Naive thymus-derived CD4-positive, alpha-beta T cell (primary cell): ENCODE results near the gene BBS12. TPM values are rescaled to one million over a fixed set of nuclear protein-coding genes. Genes with fewer than 3 reads are reported as not detected.

ENCODE experiments used
- ATAC-seq: fragments of 150-1000 bp; cut with Tn5 transposase; 2 replicates; pipeline ENCODE4 v1.10.0; 2021; ENCODE audit warnings: mild to moderate bottlenecking, moderate library complexity
- CTCF ChIA-PET: fragments of 350-600 bp; sonication (Branson Sonifier 250); formaldehyde crosslinking; loops from one replicate; lab custom pipeline; 2021; ENCODE audit warnings: antibody characterized with exemption; lab: Charles Lee
- POLR2A ChIA-PET: fragments of 350-600 bp; sonication (Branson Sonifier 250); formaldehyde crosslinking; loops from one replicate; lab custom pipeline; 2021; ENCODE audit warnings: antibody characterized with exemption, inconsistent platforms; lab: Charles Lee
- DNase-seq, 9 donors: peaks; one replicate each; pipeline versions ENCODE4 v3.0.0 to v3.0.0-alpha.2; 2020 to 2022; ENCODE audit warnings: mixed read lengths in 1 of 9
- H3K27ac ChIP-seq: one replicate; pipeline ENCODE4 v1.7.0; 2013; ENCODE audit warnings: mild to moderate bottlenecking, low read depth, low read length, moderate library complexity
- H3K27me3 ChIP-seq, 2 donors: one replicate each; pipeline ENCODE4 v1.7.0; 2013; ENCODE audit warnings: low read length in 2 of 2, mild to moderate bottlenecking in 2 of 2, moderate library complexity in 2 of 2; ENCODE audit not compliant: control insufficient read depth in 2 of 2, insufficient read depth in 2 of 2
- H3K36me3 ChIP-seq, 3 experiments: 1 replicate in 2 of 3; 2 replicates in 1 of 3; pipeline ENCODE4 v1.7.0; 2013; ENCODE audit warnings: low read length in 3 of 3, mild to moderate bottlenecking in 3 of 3, moderate library complexity in 1 of 3; ENCODE audit not compliant: insufficient read depth in 3 of 3, control insufficient read depth in 2 of 3
- H3K4me1 ChIP-seq, 2 donors: one replicate each; pipeline ENCODE4 v1.7.0; 2013; ENCODE audit warnings: low read length in 2 of 2, mild to moderate bottlenecking in 2 of 2, moderate library complexity in 1 of 2; ENCODE audit not compliant: control insufficient read depth in 2 of 2, insufficient read depth in 2 of 2
- H3K4me3 ChIP-seq: 2 replicates; pipeline ENCODE4 v1.7.0; 2013; ENCODE audit warnings: mild to moderate bottlenecking, low read length
- H3K9me3 ChIP-seq, 3 experiments: 1 replicate in 2 of 3; 2 replicates in 1 of 3; pipeline ENCODE4 v1.7.0; 2013; ENCODE audit warnings: low read length in 3 of 3; ENCODE audit not compliant: control insufficient read depth in 2 of 3
- H3K27ac Mint-ChIP-seq, 9 donors: one replicate each; pipeline ENCODE4 v1.8.0; 2020 to 2022; ENCODE audit warnings: mixed read lengths in 9 of 9, mild to moderate bottlenecking in 8 of 9, moderate library complexity in 5 of 9, inconsistent platforms in 2 of 9
- H3K27me3 Mint-ChIP-seq, 5 donors: one replicate each; pipeline ENCODE4 v1.8.0; 2021 to 2022; ENCODE audit warnings: mixed read lengths in 5 of 5, mild to moderate bottlenecking in 1 of 5
- H3K36me3 Mint-ChIP-seq, 5 donors: one replicate each; pipeline ENCODE4 v1.8.0; 2020 to 2022; ENCODE audit warnings: mixed read lengths in 5 of 5, mild to moderate bottlenecking in 3 of 5, inconsistent platforms in 1 of 5
- H3K4me1 Mint-ChIP-seq, 7 donors: one replicate each; pipeline ENCODE4 v1.8.0; 2020 to 2022; ENCODE audit warnings: mixed read lengths in 7 of 7, mild to moderate bottlenecking in 3 of 7, inconsistent platforms in 1 of 7
- H3K4me3 Mint-ChIP-seq, 10 donors: one replicate each; pipeline ENCODE4 v1.8.0; 2020 to 2022; ENCODE audit warnings: mild to moderate bottlenecking in 10 of 10, mixed read lengths in 10 of 10, moderate library complexity in 6 of 10, inconsistent platforms in 2 of 10
- H3K9me3 Mint-ChIP-seq, 11 donors: one replicate each; pipeline ENCODE4 v1.8.0; 2020 to 2022; ENCODE audit warnings: mixed read lengths in 11 of 11, mild to moderate bottlenecking in 4 of 11, inconsistent platforms in 1 of 11, moderate library complexity in 1 of 11
- intact Hi-C, 2 donors: fragments of 100-400 bp; cut with micrococcal nuclease; formaldehyde crosslinking; loops; one replicate each; pipeline ENCODE4 v1.15.1; 2023
- polyA plus RNA-seq, 2 donors: library from polyadenylated mRNA; unstranded; fragments of 300-500 nt; fragmentation: Illumina TruSeq; gene quantifications; one replicate each; pipeline ENCODE4 v1.2.3, GENCODE V29; 2021
- total RNA-seq, 6 experiments: library from RNA in 5 of 6; stranded (reverse) in 5 of 6; gene quantifications; 1 replicate in 5 of 6; 2 replicates in 1 of 6; pipeline ENCODE4 v1.2.3 and lab custom pipeline; 2021 to 2026

Gene BBS12
- total and polyA plus RNA-seq, 7 experiments from 2014 or later, result 0.71 to 4.3 (median 1.9) TPM

- H3K27ac ChIP-seq, result no peak overlapping the region
- H3K4me1 ChIP-seq, result no peaks in the 10 kb centered on the region
- no peaks in the 10 kb centered on the region for H3K9me3 Mint-ChIP-seq
- H3K27me3 Mint-ChIP-seq, result peaks cover 0 to 17% (median 0%) of the 10 kb centered on the region in 5 donors
- H3K36me3 ChIP-seq, result no peaks in the 10 kb centered on the region
- intact Hi-C loops, result no loop called here
- H3K27me3 ChIP-seq, result no peaks in the 10 kb centered on the region
- no peak overlapping the region for H3K4me3 Mint-ChIP-seq
- CTCF ChIA-PET, result no interaction called here
- no peaks in the 10 kb centered on the region for H3K36me3 Mint-ChIP-seq
- H3K4me1 Mint-ChIP-seq, result peaks cover 0 to 7% (median 0%) of the 10 kb centered on the region in 7 donors
- no peak for DNase-seq
- POLR2A ChIA-PET, result no interaction called here
- no peak for ATAC-seq
- H3K4me3 ChIP-seq, result no peak overlapping the region
- no peaks in the 10 kb centered on the region for H3K9me3 ChIP-seq
- H3K27ac Mint-ChIP-seq, result no peak overlapping the region
Observed at GRCh38 chr4:122775987-122776836, 43.7 kb downstream of the BBS12 start.

GRCh38 chr4:122776916-122777315 is 44.4 kb downstream of the BBS12 start:
- intact Hi-C loops, result no loop called here
- DNase-seq (no peak), ATAC-seq (no peak)
- Histone ChIP-seq H3K27me3 (no peaks in the 10 kb centered on the region), H3K9me3 (no peaks in the 10 kb centered on the region), H3K36me3 (no peaks in the 10 kb centered on the region), H3K27ac (no peak overlapping the region), H3K4me1 (no peaks in the 10 kb centered on the region), H3K4me3 (no peak overlapping the region)
- Mint-ChIP-seq H3K27ac (no peak overlapping the region), H3K4me3 (no peak overlapping the region), H3K36me3 (no peaks in the 10 kb centered on the region), H3K9me3 (no peaks in the 10 kb centered on the region), H3K4me1 (peaks cover 0 to 7% (median 0%) of the 10 kb centered on the region in 7 donors), H3K27me3 (peaks cover 0 to 21% (median 5%) of the 10 kb centered on the region in 5 donors)
- POLR2A ChIA-PET, result no interaction called here
- CTCF ChIA-PET, result no interaction called here

- Histone ChIP-seq H3K4me3 (no peak overlapping the region), H3K27me3 (no peaks in the 10 kb centered on the region), H3K4me1 (no peaks in the 10 kb centered on the region), H3K9me3 (no peaks in the 10 kb centered on the region), H3K27ac (no peak overlapping the region), H3K36me3 (no peaks in the 10 kb centered on the region)
- intact Hi-C loops, result no loop called here
- ATAC-seq, result no peak
- H3K4me1 Mint-ChIP-seq, result peaks cover 0 to 1% (median 0%) of the 10 kb centered on the region in 7 donors
- DNase-seq, result no peak
- H3K36me3 Mint-ChIP-seq, result no peaks in the 10 kb centered on the region
- CTCF ChIA-PET, result no interaction called here
- H3K27ac Mint-ChIP-seq, result no peak overlapping the region
- peaks cover 0 to 13% (median 6%) of the 10 kb centered on the region in 5 donors for H3K27me3 Mint-ChIP-seq
- POLR2A ChIA-PET, result no interaction called here
- no peaks in the 10 kb centered on the region for H3K9me3 Mint-ChIP-seq
- H3K4me3 Mint-ChIP-seq, result no peak overlapping the region
Observed at GRCh38 chr4:122777846-122778673, 45.6 kb downstream of the BBS12 start.

- ATAC-seq (no peak), DNase-seq (no peak)
- Mint-ChIP-seq H3K36me3 (peaks cover 0 to 12% (median 0%) of the 10 kb centered on the region in 5 donors), H3K27me3 (peaks cover 0 to 12% (median 10%) of the 10 kb centered on the region in 5 donors), H3K4me3 (no peak overlapping the region), H3K27ac (no peak overlapping the region), H3K9me3 (peaks cover 0 to 13% (median 0%) of the 10 kb centered on the region in 11 donors), H3K4me1 (peaks cover 0 to 29% (median 0%) of the 10 kb centered on the region in 7 donors)
- Histone ChIP-seq H3K4me3 (no peak overlapping the region), H3K4me1 (no peaks in the 10 kb centered on the region), H3K36me3 (no peaks in the 10 kb centered on the region), H3K27ac (no peak overlapping the region), H3K9me3 (no peaks in the 10 kb centered on the region), H3K27me3 (no peaks in the 10 kb centered on the region)
- POLR2A ChIA-PET, result no interaction called here
- intact Hi-C loops, result no loop called here
- CTCF ChIA-PET, result no interaction called here
Observed at GRCh38 chr4:122781486-122781885, 49.0 kb downstream of the BBS12 start.

- intact Hi-C loops, result no loop called here
- no peak overlapping the region for H3K4me3 ChIP-seq
- Mint-ChIP-seq H3K27me3 (peaks cover 0 to 12% (median 10%) of the 10 kb centered on the region in 5 donors), H3K9me3 (peaks cover 0 to 15% (median 0%) of the 10 kb centered on the region in 11 donors), H3K36me3 (peaks cover 0 to 13% (median 0%) of the 10 kb centered on the region in 5 donors), H3K4me3 (no peak overlapping the region), H3K27ac (peak overlapping the region in 1 of 9 donors; percentile 40), H3K4me1 (peaks cover 0 to 29% (median 0%) of the 10 kb centered on the region in 7 donors)
- no peaks in the 10 kb centered on the region for H3K9me3 ChIP-seq
- ATAC-seq, result no peak
- no peaks in the 10 kb centered on the region for H3K4me1 ChIP-seq
- CTCF ChIA-PET, result interaction anchor here (0.7 kb wide), 1 partner anchor 118 kb away, joined by 3 read pairs; no protein-coding TSS in a partner anchor
- H3K27ac ChIP-seq, result no peak overlapping the region
- no peaks in the 10 kb centered on the region for H3K27me3 ChIP-seq
- DNase-seq, result no peak
- POLR2A ChIA-PET, result no interaction called here
- H3K36me3 ChIP-seq, result no peaks in the 10 kb centered on the region
Observed at GRCh38 chr4:122783301-122784215, 51.1 kb downstream of the BBS12 start.

- Histone ChIP-seq H3K9me3 (no peaks in the 10 kb centered on the region), H3K27ac (no peak overlapping the region), H3K4me1 (no peaks in the 10 kb centered on the region), H3K4me3 (no peak overlapping the region), H3K27me3 (no peaks in the 10 kb centered on the region), H3K36me3 (no peaks in the 10 kb centered on the region)
- Mint-ChIP-seq H3K4me1 (peaks cover 0 to 29% (median 0%) of the 10 kb centered on the region in 7 donors), H3K27me3 (peaks cover 0 to 12% (median 10%) of the 10 kb centered on the region in 5 donors), H3K27ac (no peak overlapping the region), H3K36me3 (peaks cover 0 to 13% (median 0%) of the 10 kb centered on the region in 5 donors), H3K4me3 (no peak overlapping the region), H3K9me3 (peaks cover 0 to 15% (median 0%) of the 10 kb centered on the region in 11 donors)
- intact Hi-C loops, result no loop called here
- ATAC-seq, result no peak
- ChIA-PET CTCF (no interaction called here), POLR2A (no interaction called here)
- no peak for DNase-seq
Observed at GRCh38 chr4:122784261-122784660, 51.8 kb downstream of the BBS12 start.
